Measurements from ENCODE around the gene ATM. TPM values are rescaled to one million over a fixed set of nuclear protein-coding genes. Genes with fewer than 3 reads are reported as not detected.

The ATM gene
- total and polyA plus RNA-seq, 2 donors (not counting 3 experiments of a cell fraction or from before 2014, with no cell fraction given), result 11.8 to 49.7 TPM

- no peaks in the 10 kb centered on the region for H3K4me1 ChIP-seq (ENCODE audit: control insufficient read depth, extremely low read depth, insufficient read depth, low read length)
- no peaks in the 10 kb centered on the region for H3K9me1 ChIP-seq (replicated peaks; ENCODE audit: control insufficient read depth, extremely low read depth, insufficient read depth, low read length)
- H3K9me3 ChIP-seq (replicated peaks; ENCODE audit: control insufficient read depth, insufficient read depth, low read length), result no peaks in the 10 kb centered on the region
- ChIA-PET POLR2A (no interaction called here), CTCF (no interaction called here)
- dilution Hi-C loops (cut with MboI; ENCODE audit: extremely low pct_ligation_motif_present, low sequenced_read_pairs) (no loop called here), intact Hi-C loops (cut with micrococcal nuclease) (no loop called here)
- H3K27me3 ChIP-seq (ENCODE audit: control insufficient read depth in 2 of 2, insufficient read depth in 2 of 2, low read length in 2 of 2), result no peaks in the 10 kb centered on the region
- FAIRE-seq, result no peak
- TF ChIP-seq FOS (IDR thresholded peaks at IDR 0.05; ENCODE audit: borderline replicate concordance, insufficient read depth, low read length), result no peak
- no peak for TF ChIP-seq CTCF (IDR thresholded peaks at IDR 0.05; ENCODE audit: extremely low read depth in 1 of 2, insufficient read depth in 1 of 2, low read depth in 1 of 2, low read length in 2 of 2)
- peaks cover 12 to 28% of the 10 kb centered on the region in 2 experiments for H3K36me3 ChIP-seq (ENCODE audit: control insufficient read depth in 2 of 2, extremely low read depth in 1 of 2, insufficient read depth in 2 of 2, low read length in 2 of 2)
- no peak overlapping the region for H3K9ac ChIP-seq (replicated peaks; ENCODE audit: extremely low read depth, insufficient read depth, low read length)
- H3K4me3 ChIP-seq (replicated peaks in 1 of 3; ENCODE audit: insufficient read depth in 1 of 3, low read depth in 1 of 3, low read length in 3 of 3), result no peak overlapping the region
- no peaks in the 10 kb centered on the region for H4K20me1 ChIP-seq (replicated peaks; ENCODE audit: control insufficient read depth, extremely low read depth, insufficient read depth, low read length)
- H3K79me2 ChIP-seq (ENCODE audit: control insufficient read depth, insufficient read depth, low read length), result peaks cover 50% of the 10 kb centered on the region
- no peak overlapping the region for H2AFZ ChIP-seq (ENCODE audit: low read depth, low read length)
- no peak for DNase-seq (ENCODE audit: low read depth, low spot score)
- H3K4me2 ChIP-seq (ENCODE audit: insufficient read depth, low read length), result no peak overlapping the region
- no TSS peak for BruUV-seq (replicated peaks)
- H3K27ac ChIP-seq (ENCODE audit: insufficient read depth, low read depth, low read length), result no peak overlapping the region
These were observed 16.7 kb upstream of the ATM start for GRCh38 chr11:108206171-108206570.

GRCh38 chr11:108206969-108207682 is 15.7 kb upstream of the ATM start:
- H3K4me3 ChIP-seq (replicated peaks in 1 of 3; ENCODE audit: insufficient read depth in 1 of 3, low read depth in 1 of 3, low read length in 3 of 3), result no peak overlapping the region
- no peaks in the 10 kb centered on the region for H3K27me3 ChIP-seq (ENCODE audit: control insufficient read depth in 2 of 2, insufficient read depth in 2 of 2, low read length in 2 of 2)
- peaks cover 12 to 28% of the 10 kb centered on the region in 2 experiments for H3K36me3 ChIP-seq (ENCODE audit: control insufficient read depth in 2 of 2, extremely low read depth in 1 of 2, insufficient read depth in 2 of 2, low read length in 2 of 2)
- no peaks in the 10 kb centered on the region for H3K4me1 ChIP-seq (ENCODE audit: control insufficient read depth, extremely low read depth, insufficient read depth, low read length)
- CTCF ChIA-PET, result no interaction called here
- dilution Hi-C loops (cut with MboI; ENCODE audit: extremely low pct_ligation_motif_present, low sequenced_read_pairs) (no loop called here), intact Hi-C loops (cut with micrococcal nuclease) (no loop called here)
- DNase-seq (ENCODE audit: low read depth, low spot score) (no peak), FAIRE-seq (no peak)
- no peaks in the 10 kb centered on the region for H3K9me3 ChIP-seq (replicated peaks; ENCODE audit: control insufficient read depth, insufficient read depth, low read length)
- peaks cover 58% of the 10 kb centered on the region for H3K79me2 ChIP-seq (ENCODE audit: control insufficient read depth, insufficient read depth, low read length)
- H3K27ac ChIP-seq (ENCODE audit: insufficient read depth, low read depth, low read length), result no peak overlapping the region
- POLR2A ChIA-PET, result no interaction called here
- H3K4me2 ChIP-seq (ENCODE audit: insufficient read depth, low read length), result no peak overlapping the region
- BruUV-seq (replicated peaks), result no TSS peak
- TF ChIP-seq MAX (IDR thresholded peaks at IDR 0.05; ENCODE audit: insufficient read depth, insufficient read length) (no peak), MYC (IDR thresholded peaks at IDR 0.05; ENCODE audit: low read depth, low read length) (no peak), EZH2 (IDR thresholded peaks at IDR 0.05; ENCODE audit: borderline replicate concordance, low read depth, low read length, severe bottlenecking) (no peak), CTCF (IDR thresholded peaks at IDR 0.05; ENCODE audit: extremely low read depth in 1 of 2, insufficient read depth in 1 of 2, low read depth in 1 of 2, low read length in 2 of 2) (no peak), GATA2 (IDR thresholded peaks at IDR 0.05; ENCODE audit: insufficient read depth, insufficient read length, low read depth, low read length) (no peak), POLR2AphosphoS5 (IDR thresholded peaks at IDR 0.05; ENCODE audit: insufficient read depth, low read depth, low read length) (no peak), JUN (IDR thresholded peaks at IDR 0.05; ENCODE audit: borderline replicate concordance, insufficient read depth, insufficient read length, low read depth) (no peak), FOS (IDR thresholded peaks at IDR 0.05; ENCODE audit: borderline replicate concordance, insufficient read depth, low read length) (no peak), POLR2A (IDR thresholded peaks at IDR 0.05; ENCODE audit: low read depth, low read length) (no peak)
- H2AFZ ChIP-seq (ENCODE audit: low read depth, low read length), result no peak overlapping the region
- H4K20me1 ChIP-seq (replicated peaks; ENCODE audit: control insufficient read depth, extremely low read depth, insufficient read depth, low read length), result no peaks in the 10 kb centered on the region
- no peak overlapping the region for H3K9ac ChIP-seq (replicated peaks; ENCODE audit: extremely low read depth, insufficient read depth, low read length)
- no peaks in the 10 kb centered on the region for H3K9me1 ChIP-seq (replicated peaks; ENCODE audit: control insufficient read depth, extremely low read depth, insufficient read depth, low read length)
